Right lobe of liver (tissue), 6 donors: Measurements from ENCODE around the gene PIK3R2. TPM values are rescaled to one million over a fixed set of nuclear protein-coding genes. Genes with fewer than 3 reads are reported as not detected.

Source experiments
- ATAC-seq, 4 donors: fragments of 200-7000 bp; cut with Tn5 transposase; one replicate each; pipeline ENCODE4 v1.9.1; 2020; ENCODE audit warnings: mild to moderate bottlenecking in 4 of 4, moderate library complexity in 4 of 4
- DNase-seq, 3 donors: peaks; one replicate each; pipeline ENCODE4 v3.0.0-alpha.2; 2020
- H3K27ac ChIP-seq, 3 donors: fragments of 200-600 bp; one replicate each; pipeline ENCODE4 v1.8.0; 2022
- H3K27me3 ChIP-seq, 2 donors: fragments of 200-600 bp; one replicate each; pipeline ENCODE4 v1.8.0; 2022
- H3K36me3 ChIP-seq, 4 donors: fragments of 200-600 bp; sonication (generic) in 1 of 4; one replicate each; pipeline versions ENCODE4 v1.5.1 to v1.8.0; 2017 to 2022; ENCODE audit warnings: control low read depth in 1 of 4
- H3K4me1 ChIP-seq, 4 donors: fragments of 200-600 bp; sonication (generic) in 1 of 4; one replicate each; pipeline versions ENCODE4 v1.5.1 to v1.8.0; 2017 to 2022; ENCODE audit warnings: control low read depth in 1 of 4
- H3K4me3 ChIP-seq, 3 donors: fragments of 200-600 bp; one replicate each; pipeline ENCODE4 v1.8.0; 2022
- H3K9me3 ChIP-seq, 4 donors: fragments of 200-600 bp; sonication (generic) in 1 of 4; one replicate each; pipeline versions ENCODE4 v1.5.1 to v1.8.0; 2017 to 2022; ENCODE audit warnings: control low read depth in 1 of 4
- POLR2A ChIP-seq: fragments of 450-650 bp; IDR thresholded peaks from one replicate; pipeline ENCODE4 v1.6.1; 2017; ENCODE audit warnings: antibody characterized with exemption, mild to moderate bottlenecking
- WGBS: methylation state at CpG from one replicate; pipeline ENCODE4 v1.1.6; 2018; ENCODE audit warnings: low coverage, low lambda C conversion rate; ENCODE audit not compliant: insufficient coverage; ENCODE audit errors: missing lambda C conversion rate; 5-methylcytosine and 5-hydroxymethylcytosine counted together
- intact Hi-C, 2 donors: fragments of 100-400 bp; cut with DNase I; formaldehyde crosslinking; loops; one replicate each; pipeline versions ENCODE4 v1.11.2 to v1.14.1; 2022
- total RNA-seq, 6 experiments: library from RNA; depleted of rRNA in 2 of 6; stranded (reverse); fragments of >200 nt in 2 of 6; fragmentation: NEBNext Ultra II Directional in 3 of 6; extraction: Animal tissue kit (Norgen Biotek cat#: 25700) in 3 of 6; gene quantifications; one replicate each; pipeline versions ENCODE4 v1.1.0 to v1.2.4, GENCODE V29; 2016 to 2023
- TF ChIP-seq, protein P1 (sequence below), 4 donors: fragments of 200-600 bp in 3 of 4; fragments of 450-650 bp in 1 of 4; IDR thresholded peaks; one replicate each; pipeline versions ENCODE4 v1.5.1 to v1.8.0; 2016 to 2022; ENCODE audit warnings: antibody characterized with exemption in 4 of 4, mild to moderate bottlenecking in 2 of 4
- donor health status: DM: no; HTN: yes; CAD: no.
- donor health status: DM: no; HTN: no; CAD: no.
- donor health status: DM: no; HTN: no; CAD: no.
- donor health status: DM: no; HTN: yes; CAD: no.
- donor health status: DM: no; HTN: yes; CAD: no.

The PIK3R2 gene
- total RNA-seq, 6 experiments from 2014 or later = 11.1 to 21.4 (median 14.6) TPM

- 96% methylated on average over 3 of the region's 5 CpGs for WGBS
- DNase-seq = no peak
- TF ChIP-seq, protein P1, sequence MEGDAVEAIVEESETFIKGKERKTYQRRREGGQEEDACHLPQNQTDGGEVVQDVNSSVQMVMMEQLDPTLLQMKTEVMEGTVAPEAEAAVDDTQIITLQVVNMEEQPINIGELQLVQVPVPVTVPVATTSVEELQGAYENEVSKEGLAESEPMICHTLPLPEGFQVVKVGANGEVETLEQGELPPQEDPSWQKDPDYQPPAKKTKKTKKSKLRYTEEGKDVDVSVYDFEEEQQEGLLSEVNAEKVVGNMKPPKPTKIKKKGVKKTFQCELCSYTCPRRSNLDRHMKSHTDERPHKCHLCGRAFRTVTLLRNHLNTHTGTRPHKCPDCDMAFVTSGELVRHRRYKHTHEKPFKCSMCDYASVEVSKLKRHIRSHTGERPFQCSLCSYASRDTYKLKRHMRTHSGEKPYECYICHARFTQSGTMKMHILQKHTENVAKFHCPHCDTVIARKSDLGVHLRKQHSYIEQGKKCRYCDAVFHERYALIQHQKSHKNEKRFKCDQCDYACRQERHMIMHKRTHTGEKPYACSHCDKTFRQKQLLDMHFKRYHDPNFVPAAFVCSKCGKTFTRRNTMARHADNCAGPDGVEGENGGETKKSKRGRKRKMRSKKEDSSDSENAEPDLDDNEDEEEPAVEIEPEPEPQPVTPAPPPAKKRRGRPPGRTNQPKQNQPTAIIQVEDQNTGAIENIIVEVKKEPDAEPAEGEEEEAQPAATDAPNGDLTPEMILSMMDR (IDR thresholded peaks at IDR 0.05) = no peak
- TF ChIP-seq POLR2A = no peak
- no peaks in the 10 kb centered on the region for H3K9me3 ChIP-seq
- no peak for ATAC-seq
- H3K36me3 ChIP-seq = no peaks in the 10 kb centered on the region
- no peak overlapping the region for H3K4me3 ChIP-seq
- intact Hi-C loops = loop anchor here (5.0 kb wide), 1 partner anchor 53 kb away; no protein-coding TSS in a partner anchor
- no peak overlapping the region for H3K27ac ChIP-seq
- H3K4me1 ChIP-seq = peaks cover 0 to 26% (median 2%) of the 10 kb centered on the region in 4 donors
- H3K27me3 ChIP-seq = no peaks in the 10 kb centered on the region
Observed at GRCh38 chr19:18113827-18114226, 39.1 kb upstream of the PIK3R2 start.

DNA sequence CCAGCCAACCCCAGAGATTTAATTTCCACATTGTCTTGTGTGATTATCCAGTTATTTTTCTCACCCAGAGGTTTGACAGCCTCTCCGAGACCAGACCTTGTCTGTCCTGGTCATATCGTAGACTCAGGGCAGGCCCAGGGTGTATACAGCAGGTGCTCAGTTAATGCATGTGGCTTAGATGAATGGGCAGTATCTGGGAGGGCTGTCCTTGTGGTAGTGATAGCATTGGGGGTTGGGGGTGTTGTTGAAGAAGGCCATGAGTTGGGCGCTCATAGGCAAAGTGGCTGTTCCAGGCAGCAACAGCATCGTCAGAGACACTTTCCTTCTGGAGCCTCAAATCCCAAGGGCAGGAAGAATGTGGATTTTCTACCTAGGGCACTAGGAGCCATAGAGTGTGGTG lies 38.5 kb upstream of the PIK3R2 start:
- Histone ChIP-seq H3K36me3 (no peaks in the 10 kb centered on the region), H3K4me1 (peaks cover 0 to 22% (median 2%) of the 10 kb centered on the region in 4 donors), H3K27ac (no peak overlapping the region), H3K27me3 (no peaks in the 10 kb centered on the region), H3K4me3 (no peak overlapping the region), H3K9me3 (no peaks in the 10 kb centered on the region)
- TF ChIP-seq POLR2A = no peak
- TF ChIP-seq, protein P1 (IDR thresholded peaks at IDR 0.05) = no peak
- 95% methylated on average over 2 of the region's 4 CpGs for WGBS
- intact Hi-C loops = loop anchor here (5.0 kb wide), 1 partner anchor 53 kb away; no protein-coding TSS in a partner anchor
- DNase-seq = no peak
- no peak for ATAC-seq

- ATAC-seq = no peak
- H3K9me3 ChIP-seq = no peaks in the 10 kb centered on the region
- WGBS = 18% methylated on average over 6 of the region's 11 CpGs
- intact Hi-C loops = no loop called here
- no peak overlapping the region for H3K27ac ChIP-seq
- no peak for DNase-seq
- H3K27me3 ChIP-seq = no peaks in the 10 kb centered on the region
- H3K4me1 ChIP-seq = peaks cover 0 to 13% (median 2%) of the 10 kb centered on the region in 4 donors
- TF ChIP-seq POLR2A = no peak
- TF ChIP-seq, protein P1 (IDR thresholded peaks at IDR 0.05) = no peak
- peak overlapping the region in 1 of 3 donors; percentile 65 for H3K4me3 ChIP-seq
- no peaks in the 10 kb centered on the region for H3K36me3 ChIP-seq
Observed at GRCh38 chr19:18117364-18117691, 35.6 kb upstream of the PIK3R2 start.

DNA sequence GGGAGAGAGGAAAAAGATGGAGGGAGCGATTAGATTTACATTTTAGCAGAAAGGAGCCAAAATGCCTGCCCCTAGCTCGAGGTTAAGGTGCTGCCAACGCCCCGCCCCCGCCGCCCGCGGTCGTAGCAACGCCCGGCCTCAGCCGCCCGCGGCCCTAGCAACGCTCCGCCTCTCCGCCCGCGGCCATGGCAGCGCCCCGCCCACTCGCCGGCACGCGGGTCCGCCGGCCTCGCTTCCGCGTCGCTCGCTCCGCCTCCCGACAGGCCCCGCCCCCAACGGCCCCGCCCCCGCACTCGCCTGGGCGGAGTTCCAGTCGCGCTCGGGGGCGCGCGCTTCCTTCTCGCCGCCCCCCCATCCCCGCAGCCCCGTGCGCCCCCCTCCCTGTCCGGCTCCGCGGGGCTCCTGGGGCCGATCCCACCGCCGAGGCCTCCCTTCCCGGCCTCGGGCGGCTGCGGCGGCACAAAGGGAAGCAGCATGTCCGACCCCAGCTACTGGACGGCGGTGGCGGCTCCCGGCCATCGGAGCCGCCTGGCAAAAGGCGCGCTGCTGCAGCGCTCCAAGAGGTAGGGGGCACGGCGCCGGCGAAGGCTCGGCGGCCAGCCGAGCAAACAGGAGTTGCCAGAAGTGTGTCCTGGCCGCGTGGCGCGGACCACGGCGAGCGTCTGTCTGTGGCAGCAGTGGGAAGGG lies 35.1 kb upstream of the PIK3R2 start:
- H3K36me3 ChIP-seq = peaks cover 0 to 5% (median 0%) of the 10 kb centered on the region in 4 donors
- H3K9me3 ChIP-seq = no peaks in the 10 kb centered on the region
- ATAC-seq (peak; percentile 88 to 98 (median 92)), DNase-seq (peak; percentile 95 to 96 (median 96))
- H3K4me1 ChIP-seq = peaks cover 0 to 13% (median 2%) of the 10 kb centered on the region in 4 donors
- H3K27me3 ChIP-seq = no peaks in the 10 kb centered on the region
- peak overlapping the region; percentile 62 to 74 (median 65) for H3K4me3 ChIP-seq
- no peak for TF ChIP-seq POLR2A
- TF ChIP-seq, protein P1 (IDR thresholded peaks at IDR 0.05) = no peak
- H3K27ac ChIP-seq = peak overlapping the region in 1 of 3 donors; percentile 37
- intact Hi-C loops = no loop called here
- 0% methylated on average over 9 of the region's 86 CpGs for WGBS
